ENCODE results near the gene MCRIP2. TPM values are rescaled to one million over a fixed set of nuclear protein-coding genes. Genes with fewer than 3 reads are reported as not detected.

Gene MCRIP2
- total and polyA plus RNA-seq, 10 donors: 23.6 to 106 (median 41.8) TPM

DNA sequence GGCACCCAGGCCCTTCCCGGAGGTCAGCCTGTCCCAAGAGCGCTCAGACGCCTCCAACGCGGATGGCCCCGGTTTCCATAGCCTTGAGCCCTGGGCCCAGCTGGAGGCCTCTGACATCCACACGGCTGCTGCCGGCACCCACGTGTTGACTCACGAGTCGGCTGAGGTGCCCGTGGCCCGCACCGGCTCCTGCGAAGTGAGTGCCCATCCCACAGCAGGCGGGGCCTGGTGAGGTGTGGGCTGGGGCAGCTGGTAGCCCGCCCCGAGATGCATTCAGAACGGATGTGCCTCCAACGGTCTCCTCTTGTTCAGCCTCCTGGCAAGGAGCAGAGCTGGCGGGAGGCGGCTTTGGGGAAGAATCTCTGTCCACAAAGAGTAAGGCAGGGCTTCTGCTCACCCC is 10.2 kb downstream of the MCRIP2 start:
- TF ChIP-seq POLR2AphosphoS5 (IDR thresholded peaks at IDR 0.05) (no peak), POLR2A (IDR thresholded peaks at IDR 0.05) (no peak)
- TF ChIP-seq, protein P1, sequence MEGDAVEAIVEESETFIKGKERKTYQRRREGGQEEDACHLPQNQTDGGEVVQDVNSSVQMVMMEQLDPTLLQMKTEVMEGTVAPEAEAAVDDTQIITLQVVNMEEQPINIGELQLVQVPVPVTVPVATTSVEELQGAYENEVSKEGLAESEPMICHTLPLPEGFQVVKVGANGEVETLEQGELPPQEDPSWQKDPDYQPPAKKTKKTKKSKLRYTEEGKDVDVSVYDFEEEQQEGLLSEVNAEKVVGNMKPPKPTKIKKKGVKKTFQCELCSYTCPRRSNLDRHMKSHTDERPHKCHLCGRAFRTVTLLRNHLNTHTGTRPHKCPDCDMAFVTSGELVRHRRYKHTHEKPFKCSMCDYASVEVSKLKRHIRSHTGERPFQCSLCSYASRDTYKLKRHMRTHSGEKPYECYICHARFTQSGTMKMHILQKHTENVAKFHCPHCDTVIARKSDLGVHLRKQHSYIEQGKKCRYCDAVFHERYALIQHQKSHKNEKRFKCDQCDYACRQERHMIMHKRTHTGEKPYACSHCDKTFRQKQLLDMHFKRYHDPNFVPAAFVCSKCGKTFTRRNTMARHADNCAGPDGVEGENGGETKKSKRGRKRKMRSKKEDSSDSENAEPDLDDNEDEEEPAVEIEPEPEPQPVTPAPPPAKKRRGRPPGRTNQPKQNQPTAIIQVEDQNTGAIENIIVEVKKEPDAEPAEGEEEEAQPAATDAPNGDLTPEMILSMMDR (IDR thresholded peaks at IDR 0.05 in 8 of 11, conservative IDR thresholded peaks at IDR 0.05 in 3 of 11): no peak
- WGBS, 5 donors: 88 to 94% (median 91%) methylated on average over 12 to 22 of the region's 22 CpGs
- DNase-seq: no peak
- Histone ChIP-seq H3K27me3 (replicated peaks in 1 of 7) (no peaks in the 10 kb centered on the region), H3K27ac (no peak overlapping the region), H3K4me3 (no peak overlapping the region), H3K9me3 (no peaks in the 10 kb centered on the region), H3K4me1 (peaks cover 13 to 42% (median 34%) of the 10 kb centered on the region in 6 donors), H3K36me3 (peaks cover 0 to 40% (median 0%) of the 10 kb centered on the region in 6 donors)
- intact Hi-C loops (cut with DNase I; ENCODE audit: low total_unique reads): no loop called here

DNA sequence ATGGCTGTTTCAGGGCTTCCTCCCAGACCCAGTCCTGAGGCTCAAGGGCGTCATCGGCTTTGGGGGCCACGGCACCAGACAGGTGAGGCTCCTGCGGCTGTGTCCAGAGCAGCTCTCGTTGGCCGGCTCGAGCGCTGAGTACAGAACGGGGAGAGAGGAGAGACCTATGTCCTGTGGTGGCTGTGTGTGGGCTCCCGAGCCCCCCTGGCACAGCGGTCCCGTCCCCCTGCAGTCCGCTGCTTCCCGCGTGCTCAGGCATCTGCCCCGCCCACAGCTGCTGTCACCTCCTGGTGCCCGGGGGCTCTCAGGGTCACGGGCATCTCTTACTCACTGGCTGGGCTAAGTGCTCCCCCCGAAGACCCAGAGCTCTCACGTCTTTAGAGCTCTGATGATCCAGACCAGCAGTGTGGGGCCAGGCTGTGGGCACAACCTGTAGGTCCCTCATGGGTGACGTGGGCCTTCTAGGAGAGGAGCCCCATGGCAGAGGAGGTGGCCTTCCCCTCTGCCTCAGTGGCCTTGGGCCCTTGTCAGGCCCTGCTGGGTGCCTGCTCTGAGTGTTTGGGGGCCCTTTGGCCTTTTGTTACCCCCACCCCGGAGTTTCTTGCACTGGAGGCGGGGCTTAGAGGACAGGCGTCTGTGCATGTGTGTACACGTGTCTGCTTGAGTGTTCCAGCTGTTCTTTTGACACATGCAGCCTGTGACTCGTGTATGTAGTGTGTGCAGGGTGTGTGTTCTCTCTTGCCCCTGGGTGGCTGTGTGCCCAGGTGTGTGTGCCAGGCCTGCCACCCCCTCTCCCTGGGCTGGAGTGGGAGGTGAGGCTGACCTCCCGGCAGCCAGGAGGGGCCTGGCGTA is 11.1 kb downstream of the MCRIP2 start:
- Histone ChIP-seq H3K36me3 (peaks cover 0 to 49% (median 0%) of the 10 kb centered on the region in 6 donors), H3K4me3 (no peak overlapping the region), H3K4me1 (peaks cover 11 to 34% (median 26%) of the 10 kb centered on the region in 6 donors), H3K27ac (no peak overlapping the region), H3K9me3 (no peaks in the 10 kb centered on the region), H3K27me3 (replicated peaks in 1 of 7) (no peaks in the 10 kb centered on the region)
- intact Hi-C loops (cut with DNase I; ENCODE audit: low total_unique reads): no loop called here
- TF ChIP-seq, protein P1 (IDR thresholded peaks at IDR 0.05 in 8 of 11, conservative IDR thresholded peaks at IDR 0.05 in 3 of 11): no peak
- TF ChIP-seq POLR2A (IDR thresholded peaks at IDR 0.05): no peak
- TF ChIP-seq POLR2AphosphoS5 (IDR thresholded peaks at IDR 0.05): no peak
- WGBS, 5 donors: 82 to 94% (median 90%) methylated on average over 22 to 28 of the region's 28 CpGs
- no peak for DNase-seq

DNA sequence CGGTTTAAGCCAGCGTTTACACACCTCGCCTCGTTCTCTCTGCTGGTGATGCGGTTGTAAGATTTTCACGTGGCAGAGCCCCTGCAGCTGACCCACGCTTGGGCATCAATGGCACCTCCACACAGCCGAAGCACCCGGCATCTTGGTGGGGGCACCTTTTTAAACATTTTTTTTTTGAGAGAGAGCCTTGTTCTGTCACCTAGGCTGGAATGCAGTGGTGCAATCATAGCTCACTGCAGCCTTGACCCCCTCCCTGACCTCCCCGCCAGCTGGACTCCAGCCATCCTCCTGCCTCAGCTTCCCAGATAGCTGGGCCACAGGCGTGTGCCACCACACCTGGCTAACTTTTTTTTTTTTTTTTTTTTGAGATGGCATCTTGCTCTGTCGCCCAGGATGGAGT is 12.4 kb downstream of the MCRIP2 start:
- Histone ChIP-seq H3K27me3 (replicated peaks in 1 of 7) (no peaks in the 10 kb centered on the region), H3K27ac (no peak overlapping the region), H3K4me3 (no peak overlapping the region), H3K36me3 (peaks cover 0 to 60% (median 0%) of the 10 kb centered on the region in 6 donors), H3K4me1 (peaks cover 0 to 20% (median 12%) of the 10 kb centered on the region in 6 donors), H3K9me3 (no peaks in the 10 kb centered on the region)
- DNase-seq: no peak
- 92 to 95% (median 92%) methylated on average over 12 of the region's 12 CpGs for WGBS, 5 donors
- intact Hi-C loops (cut with DNase I; ENCODE audit: low total_unique reads): no loop called here
- TF ChIP-seq POLR2A (IDR thresholded peaks at IDR 0.05) (no peak), POLR2AphosphoS5 (IDR thresholded peaks at IDR 0.05) (no peak)
- TF ChIP-seq, protein P1 (IDR thresholded peaks at IDR 0.05 in 8 of 11, conservative IDR thresholded peaks at IDR 0.05 in 3 of 11): no peak

GRCh38 chr16:657487-657886 is 15.9 kb downstream of the MCRIP2 start:
- Histone ChIP-seq H3K4me1 (peaks cover 9 to 22% (median 16%) of the 10 kb centered on the region in 6 donors), H3K4me3 (no peak overlapping the region), H3K27me3 (replicated peaks in 1 of 7) (no peaks in the 10 kb centered on the region), H3K9me3 (no peaks in the 10 kb centered on the region), H3K27ac (no peak overlapping the region), H3K36me3 (peaks cover 0 to 50% (median 0%) of the 10 kb centered on the region in 6 donors)
- intact Hi-C loops (cut with DNase I; ENCODE audit: low total_unique reads): no loop called here
- WGBS, 5 donors: 93 to 98% (median 95%) methylated on average over 4 to 22 of the region's 22 CpGs
- no peak for DNase-seq
- TF ChIP-seq POLR2AphosphoS5 (IDR thresholded peaks at IDR 0.05) (no peak), POLR2A (IDR thresholded peaks at IDR 0.05) (no peak)
- TF ChIP-seq, protein P1 (IDR thresholded peaks at IDR 0.05 in 8 of 11, conservative IDR thresholded peaks at IDR 0.05 in 3 of 11): no peak

All from spleen (tissue), 11 donors.